ENCODE data around the gene SLC9A8. TPM values are rescaled to one million over a fixed set of nuclear protein-coding genes. Genes with fewer than 3 reads are reported as not detected.
"Not testable (repeated sequence)": the region's sequence is repeated elsewhere in the genome, so short reads cannot be mapped to it uniquely, and the experiment has no call there.

SLC9A8 gene
- total and polyA plus RNA-seq, 2 of the 4 experiments (the other 2 are of a cell fraction): 4.1 to 5.0 TPM

GRCh38 chr20:49895474-49896093, 83.0 kb downstream of the SLC9A8 start:
- H3K9me1 ChIP-seq (ENCODE audit: insufficient read depth, low read length); H4K20me1 ChIP-seq (ENCODE audit: insufficient read depth, low read length); H3K4me3 ChIP-seq (ENCODE audit: insufficient read depth, low read depth, low read length); H3K14ac ChIP-seq (replicated peaks; ENCODE audit: low read depth, low read length); H3K27ac ChIP-seq (ENCODE audit: insufficient read depth, low read length); CTCF ChIA-PET; BruUV-seq (replicated peaks); DNase-seq; H3K9ac ChIP-seq (ENCODE audit: low read depth, low read length); H4K91ac ChIP-seq (ENCODE audit: insufficient read depth, low read depth, low read length); H3K56ac ChIP-seq (ENCODE audit: extremely low read depth, insufficient read depth, low read length); H3K9me3 ChIP-seq (ENCODE audit: control insufficient read depth, insufficient read depth, low read length); H3K4me2 ChIP-seq (ENCODE audit: low read depth, low read length); H3K4ac ChIP-seq (ENCODE audit: low read depth, low read length); H4K8ac ChIP-seq (ENCODE audit: low read depth in 2 of 2, low read length in 2 of 2); H3K23ac ChIP-seq (ENCODE audit: low read depth, low read length); H2BK120ac ChIP-seq (ENCODE audit: low read depth, low read length); H2BK20ac ChIP-seq (ENCODE audit: low read depth, low read length); H3K36me3 ChIP-seq (ENCODE audit: control insufficient read depth, insufficient read depth, low read length); in situ Hi-C loops (cut with MboI; ENCODE audit: low sequenced_read_pairs); H4K5ac ChIP-seq (ENCODE audit: low read depth, low read length); ATAC-seq (ENCODE audit: low read depth); H2AFZ ChIP-seq (replicated peaks; ENCODE audit: low read length, poor library complexity); H2BK5ac ChIP-seq (ENCODE audit: low read depth, low read length, poor library complexity, severe bottlenecking); H2BK15ac ChIP-seq (ENCODE audit: low read depth, low read length); H2AK5ac ChIP-seq (ENCODE audit: low read depth, low read length); intact Hi-C loops (cut with micrococcal nuclease); dilution Hi-C loops (cut with HindIII; ENCODE audit: low sequenced_read_pairs, unreplicated experiment); H2AK9ac ChIP-seq (replicated peaks; ENCODE audit: low read depth, low read length, poor library complexity); H3K27me3 ChIP-seq (ENCODE audit: control insufficient read depth, insufficient read depth, low read length); H3K18ac ChIP-seq (ENCODE audit: low read depth, low read length): not testable (repeated sequence)
- peaks cover 20% of the 10 kb centered on the region for H3K4me1 ChIP-seq (ENCODE audit: control insufficient read depth, insufficient read depth, low read length)
- peaks cover 0 to 10% of the 10 kb centered on the region in 2 experiments; a peak in 1 of 4 replicates for H3K79me1 ChIP-seq (ENCODE audit: low read depth in 1 of 2, low read length in 2 of 2)
- POLR2A ChIA-PET (ENCODE audit: unreplicated experiment): interaction anchor here (0.7 kb wide), 1 partner anchor 593 kb away, joined by 3 read pairs; no protein-coding TSS in a partner anchor
- WGBS, 2 experiments (ENCODE audit: extremely low coverage in 2 of 2, insufficient read length in 1 of 2): 100% methylated on average over 2 of the region's 7 CpGs; no CpG with 5 or more reads in 1 of the 2 experiments
